H9 (cell line): ENCODE data around the gene GPD1. TPM values are rescaled to one million over a fixed set of nuclear protein-coding genes. Genes with fewer than 3 reads are reported as not detected.

Source experiments
- DNase-seq: peaks from one replicate; pipeline ENCODE4 v3.0.0-alpha.2; 2017
- H2AFZ ChIP-seq: one replicate; pipeline ENCODE4 v1.6.1; 2013; ENCODE audit warnings: mild to moderate bottlenecking, low read length, control low read depth, moderate library complexity
- H2AK5ac ChIP-seq: 2 replicates; pipeline ENCODE4 v1.6.1; 2013; ENCODE audit warnings: low read length, control low read depth, mixed read lengths; ENCODE audit not compliant: insufficient read length
- H2BK120ac ChIP-seq: one replicate; pipeline ENCODE4 v1.6.1; 2013; ENCODE audit warnings: low read depth, mild to moderate bottlenecking, low read length, control low read depth, inconsistent platforms; ENCODE audit not compliant: poor library complexity, severe bottlenecking
- H2BK12ac ChIP-seq: 2 replicates; pipeline ENCODE4 v1.6.1; 2013; ENCODE audit warnings: low read length, control low read depth, mixed read lengths, low read depth; ENCODE audit not compliant: insufficient read length
- H2BK15ac ChIP-seq: 2 replicates; pipeline ENCODE4 v1.6.1; 2013; ENCODE audit warnings: low read depth, low read length, control low read depth
- H2BK20ac ChIP-seq: one replicate; pipeline ENCODE4 v1.6.1; 2013; ENCODE audit warnings: low read depth, mild to moderate bottlenecking, low read length, control low read depth, inconsistent platforms; ENCODE audit not compliant: poor library complexity, severe bottlenecking
- H2BK5ac ChIP-seq: 2 replicates; pipeline ENCODE4 v1.6.1; 2013; ENCODE audit warnings: low read length, control low read depth, mixed read lengths; ENCODE audit not compliant: insufficient read length
- H3K14ac ChIP-seq: 2 replicates; pipeline ENCODE4 v1.6.1; 2013; ENCODE audit warnings: low read length, control low read depth; ENCODE audit not compliant: insufficient read depth
- H3K18ac ChIP-seq: 2 replicates; pipeline ENCODE4 v1.6.1; 2013; ENCODE audit warnings: low read depth, mild to moderate bottlenecking, mixed read lengths, low read length, control low read depth; ENCODE audit not compliant: insufficient read length
- H3K23ac ChIP-seq: 2 replicates; pipeline ENCODE4 v1.6.1; 2013; ENCODE audit warnings: low read length, control low read depth, mixed read lengths, low read depth; ENCODE audit not compliant: insufficient read length
- H3K23me2 ChIP-seq: 2 replicates; pipeline ENCODE4 v1.6.1; 2013; ENCODE audit warnings: low read depth, mild to moderate bottlenecking, mixed read lengths, low read length, control low read depth; ENCODE audit not compliant: insufficient read length, poor library complexity, severe bottlenecking
- H3K27ac ChIP-seq: 2 replicates; pipeline ENCODE4 v1.5.1; 2013; ENCODE audit warnings: low read length, control low read depth, mixed read lengths, low read depth; ENCODE audit not compliant: insufficient read length
- H3K27me3 ChIP-seq: 2 replicates; pipeline ENCODE4 v1.6.1; 2013; ENCODE audit warnings: low read length, control low read depth, inconsistent platforms; ENCODE audit not compliant: insufficient read depth
- H3K4ac ChIP-seq: 2 replicates; pipeline ENCODE4 v1.6.1; 2013; ENCODE audit warnings: low read depth, mild to moderate bottlenecking, control low read depth, inconsistent platforms, low read length, moderate library complexity
- H3K4me1 ChIP-seq: 2 replicates; pipeline ENCODE4 v1.6.1; 2013; ENCODE audit warnings: low read length, control low read depth, inconsistent platforms; ENCODE audit not compliant: insufficient read depth
- H3K4me2 ChIP-seq: 2 replicates; pipeline ENCODE4 v1.6.1; 2013; ENCODE audit warnings: low read length, control low read depth, mixed read lengths; ENCODE audit not compliant: insufficient read length, insufficient read depth
- H3K56ac ChIP-seq: 2 replicates; pipeline ENCODE4 v1.6.1; 2013; ENCODE audit warnings: low read depth, mild to moderate bottlenecking, mixed read lengths, low read length, control low read depth; ENCODE audit not compliant: insufficient read length
- H3K79me1 ChIP-seq: 2 replicates; pipeline ENCODE4 v1.6.1; 2013; ENCODE audit warnings: low read depth, mild to moderate bottlenecking, moderate library complexity, low read length, control low read depth, inconsistent platforms; ENCODE audit not compliant: insufficient read depth, poor library complexity, severe bottlenecking
- H3K79me2 ChIP-seq: 2 replicates; pipeline ENCODE4 v1.6.1; 2013; ENCODE audit warnings: low read length, control low read depth, inconsistent platforms; ENCODE audit not compliant: insufficient read depth
- H3K9ac ChIP-seq: 2 replicates; pipeline ENCODE4 v1.6.1; 2013; ENCODE audit warnings: low read length, control low read depth, mixed read lengths; ENCODE audit not compliant: insufficient read length; ENCODE audit errors: extremely low read depth
- H3K9me3 ChIP-seq: one replicate; pipeline ENCODE4 v1.6.1; 2013; ENCODE audit warnings: low read depth, low read length, inconsistent platforms; ENCODE audit not compliant: control insufficient read depth
- H3T11ph ChIP-seq: one replicate; pipeline ENCODE4 v1.6.1; 2013; ENCODE audit warnings: mild to moderate bottlenecking, low read length, control low read depth, inconsistent platforms
- H4K20me1 ChIP-seq: one replicate; pipeline ENCODE4 v1.6.1; 2013; ENCODE audit not compliant: control insufficient read depth, insufficient read length, insufficient read depth
- H4K5ac ChIP-seq: 2 replicates; pipeline ENCODE4 v1.6.1; 2013; ENCODE audit warnings: low read depth, mild to moderate bottlenecking, mixed read lengths, low read length, control low read depth; ENCODE audit not compliant: insufficient read length
- H4K8ac ChIP-seq: replicated peaks from 2 replicates; pipeline ENCODE4 v1.6.1; 2013; ENCODE audit warnings: low read length, control low read depth, mixed read lengths, low read depth; ENCODE audit not compliant: insufficient read length
- H4K91ac ChIP-seq: 2 replicates; pipeline ENCODE4 v1.6.1; 2013; ENCODE audit warnings: low read depth, mild to moderate bottlenecking, moderate library complexity, mixed read lengths, low read length, control low read depth; ENCODE audit not compliant: insufficient read length
- H3K27ac Mint-ChIP-seq, 3 experiments: 2 replicates in 2 of 3; 3 replicates in 1 of 3; pipeline ENCODE4 v1.8.0; 2020 to 2021; ENCODE audit warnings: mixed read lengths in 3 of 3, mild to moderate bottlenecking in 1 of 3, moderate library complexity in 1 of 3
- H3K27me3 Mint-ChIP-seq: 2 replicates; pipeline ENCODE4 v1.8.0; 2021; ENCODE audit warnings: low read depth, mild to moderate bottlenecking, moderate library complexity, mixed read lengths
- H3K36me3 Mint-ChIP-seq, 3 experiments: 2 replicates in 2 of 3; 3 replicates in 1 of 3; pipeline ENCODE4 v1.8.0; 2020 to 2021; ENCODE audit warnings: low read depth in 3 of 3, mixed read lengths in 3 of 3; ENCODE audit not compliant: insufficient read depth in 1 of 3
- H3K4me1 Mint-ChIP-seq, 2 experiments: 2 replicates each; pipeline ENCODE4 v1.8.0; 2020; ENCODE audit warnings: mixed read lengths in 2 of 2
- H3K4me3 Mint-ChIP-seq, 2 experiments: 2 replicates in 1 of 2; 3 replicates in 1 of 2; pipeline ENCODE4 v1.8.0; 2020 to 2021; ENCODE audit warnings: mild to moderate bottlenecking in 2 of 2, mixed read lengths in 2 of 2, moderate library complexity in 1 of 2
- H3K9me3 Mint-ChIP-seq, 2 experiments: 2 replicates in 1 of 2; 3 replicates in 1 of 2; pipeline ENCODE4 v1.8.0; 2020; ENCODE audit warnings: mild to moderate bottlenecking in 2 of 2, mixed read lengths in 2 of 2, moderate library complexity in 1 of 2
- CTCF ChIP-seq: fragments of 200-600 bp; sonication (generic); conservative IDR thresholded peaks from 3 replicates; pipeline ENCODE4 v1.8.0; 2021; ENCODE audit warnings: antibody characterized with exemption, mild to moderate bottlenecking
- total RNA-seq: library from RNA; stranded (reverse); gene quantifications from 2 replicates; pipeline ENCODE4 v1.2.1, GENCODE V29; 2021

GPD1 gene
- total RNA-seq, 1 experiment from 2014 or later: 0.70 TPM

- H3K18ac ChIP-seq: no peak overlapping the region
- no peak overlapping the region for H2BK20ac ChIP-seq
- H3K27ac Mint-ChIP-seq: no peak overlapping the region; a peak in 1 of 7 replicates
- no peak overlapping the region for H4K8ac ChIP-seq
- DNase-seq: no peak
- H3K36me3 Mint-ChIP-seq: peaks cover 11 to 17% (median 12%) of the 10 kb centered on the region in 3 experiments; a peak in 5 of 7 replicates
- H4K5ac ChIP-seq: no peak overlapping the region
- H3K9ac ChIP-seq: no peak overlapping the region
- no peak overlapping the region for H2BK120ac ChIP-seq
- no peak overlapping the region for H2AK5ac ChIP-seq
- no peak overlapping the region for H3K4ac ChIP-seq
- H2AFZ ChIP-seq: no peak overlapping the region
- no peaks in the 10 kb centered on the region for H3K27me3 ChIP-seq
- H3T11ph ChIP-seq: no peak overlapping the region
- no peak for TF ChIP-seq CTCF
- H3K4me2 ChIP-seq: no peak overlapping the region
- H2BK15ac ChIP-seq: no peak overlapping the region
- no peaks in the 10 kb centered on the region for H4K20me1 ChIP-seq
- H3K79me2 ChIP-seq: peaks cover 18% of the 10 kb centered on the region; the same call in 1 of the 2 replicates
- H3K9me3 ChIP-seq: no peaks in the 10 kb centered on the region
- H3K4me3 Mint-ChIP-seq: no peak overlapping the region
- H3K14ac ChIP-seq: no peak overlapping the region
- H3K4me1 ChIP-seq: no peaks in the 10 kb centered on the region
- H2BK12ac ChIP-seq: no peak overlapping the region
- H2BK5ac ChIP-seq: no peak overlapping the region
- no peaks in the 10 kb centered on the region for H3K9me3 Mint-ChIP-seq
- H3K27me3 Mint-ChIP-seq: no peaks in the 10 kb centered on the region
- H3K27ac ChIP-seq: no peak overlapping the region
- H3K23me2 ChIP-seq: no peaks in the 10 kb centered on the region
- no peak overlapping the region for H4K91ac ChIP-seq
- H3K56ac ChIP-seq: no peak overlapping the region
- H3K79me1 ChIP-seq: no peaks in the 10 kb centered on the region
- no peak overlapping the region for H3K23ac ChIP-seq
- H3K4me1 Mint-ChIP-seq: peaks cover 7 to 12% of the 10 kb centered on the region in 2 experiments; a peak in 3 of 4 replicates
Observed at GRCh38 chr12:50160643-50161042, 56.8 kb downstream of the GPD1 start.

Other genes starting within 250 kb of the GPD1 start
- gene FAIM2, start 200.1 kb upstream of the GPD1 start, total RNA-seq: 0.22 and 0.42 TPM in 2 replicates
- gene AQP2, start 153.3 kb upstream of the GPD1 start, total RNA-seq: not detected in 2 replicates
- 2.5 and 2.8 TPM in 2 replicates for gene AQP5, start 142.1 kb upstream of the GPD1 start, total RNA-seq
- gene AQP6, start 131.1 kb upstream of the GPD1 start, total RNA-seq: 0.09 and 0.11 TPM in 2 replicates
- gene RACGAP1, start 78.5 kb upstream of the GPD1 start, total RNA-seq: 60.8 and 64.8 TPM in 2 replicates
- 3.9 and 4.0 TPM in 2 replicates for gene ASIC1, start 46.4 kb upstream of the GPD1 start, total RNA-seq
- 142 and 152 TPM in 2 replicates for gene SMARCD1, start 18.7 kb upstream of the GPD1 start, total RNA-seq
- 31.2 and 31.9 TPM in 2 replicates for gene COX14, start 8.2 kb downstream of the GPD1 start, total RNA-seq
- 62.5 and 68.8 TPM in 2 replicates for gene CERS5, start 63.4 kb downstream of the GPD1 start, total RNA-seq
- gene LIMA1, start 179.5 kb downstream of the GPD1 start, total RNA-seq: 40.8 and 42.1 TPM in 2 replicates